Left renal pelvis (tissue), 4 donors: ENCODE measurements around the gene PARD3B. TPM values are rescaled to one million over a fixed set of nuclear protein-coding genes. Genes with fewer than 3 reads are reported as not detected.
"Not testable (repeated sequence)": the region's sequence is repeated elsewhere in the genome, so short reads cannot be mapped to it uniquely, and the experiment has no call there.

Experiments used
- DNase-seq, 4 donors: peaks; one replicate each; pipeline ENCODE4 v3.0.0-alpha.2; 2013; ENCODE audit warnings: low read depth in 4 of 4, low spot score in 3 of 4
- polyA plus RNA-seq, 4 donors: library from polyadenylated mRNA; unstranded; fragments of 120-200 nt; gene quantifications; one replicate each; pipeline ENCODE4 v1.2.1, GENCODE V29; 2013; ENCODE audit not compliant: insufficient read length in 4 of 4

Gene PARD3B
- polyA plus RNA-seq, 4 donors = 22.6 to 39.0 (median 35.4) TPM

DNA sequence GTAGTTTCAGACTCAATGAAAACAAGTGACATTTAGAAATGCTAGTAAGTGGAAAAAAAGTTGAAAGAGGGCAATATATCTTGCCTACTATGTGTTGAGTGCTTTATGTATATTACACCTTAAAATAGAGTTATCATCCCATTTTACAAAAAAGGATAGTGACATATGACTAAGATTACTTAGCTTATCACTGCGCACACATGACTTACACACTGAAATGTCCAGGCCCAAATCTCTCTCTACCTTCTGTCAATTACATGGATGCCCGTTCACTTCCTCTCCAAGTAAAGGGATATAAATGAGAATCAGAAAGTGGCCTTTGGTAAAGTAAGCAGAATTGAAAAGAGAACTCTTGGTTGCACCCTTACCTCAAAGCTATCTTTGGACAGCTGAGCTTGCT lies 3.6 kb upstream of the PARD3B start:
- no peak for DNase-seq

DNA sequence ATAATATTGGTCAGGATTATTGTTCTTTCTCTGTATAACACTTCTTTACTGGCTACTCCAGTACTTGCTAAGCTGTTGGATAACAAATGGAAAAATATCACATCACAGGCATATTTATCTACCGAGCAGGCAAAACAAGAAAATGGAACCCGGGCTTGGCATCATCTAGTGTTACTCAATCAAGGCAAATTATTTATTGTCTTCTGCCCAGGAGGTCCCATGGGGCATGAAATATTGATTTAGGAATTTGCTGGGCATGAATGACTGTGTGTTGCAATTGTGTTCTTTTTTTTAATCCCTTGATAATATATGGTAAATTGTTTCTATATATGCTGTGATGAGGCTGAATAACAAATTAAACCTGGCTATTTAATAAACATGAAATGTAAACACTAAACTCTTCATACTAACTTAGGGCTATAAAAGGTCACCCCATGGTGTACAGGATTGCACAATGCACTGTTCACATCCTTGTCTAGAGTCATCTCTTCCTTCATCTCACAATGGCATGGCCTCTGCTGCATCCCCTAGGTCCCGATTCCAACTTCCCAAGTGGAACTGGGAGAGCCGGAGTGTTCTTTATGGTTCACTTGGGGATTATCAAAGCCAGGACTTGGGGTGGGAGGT lies 2.2 kb upstream of the PARD3B start:
- no peak for DNase-seq

DNA sequence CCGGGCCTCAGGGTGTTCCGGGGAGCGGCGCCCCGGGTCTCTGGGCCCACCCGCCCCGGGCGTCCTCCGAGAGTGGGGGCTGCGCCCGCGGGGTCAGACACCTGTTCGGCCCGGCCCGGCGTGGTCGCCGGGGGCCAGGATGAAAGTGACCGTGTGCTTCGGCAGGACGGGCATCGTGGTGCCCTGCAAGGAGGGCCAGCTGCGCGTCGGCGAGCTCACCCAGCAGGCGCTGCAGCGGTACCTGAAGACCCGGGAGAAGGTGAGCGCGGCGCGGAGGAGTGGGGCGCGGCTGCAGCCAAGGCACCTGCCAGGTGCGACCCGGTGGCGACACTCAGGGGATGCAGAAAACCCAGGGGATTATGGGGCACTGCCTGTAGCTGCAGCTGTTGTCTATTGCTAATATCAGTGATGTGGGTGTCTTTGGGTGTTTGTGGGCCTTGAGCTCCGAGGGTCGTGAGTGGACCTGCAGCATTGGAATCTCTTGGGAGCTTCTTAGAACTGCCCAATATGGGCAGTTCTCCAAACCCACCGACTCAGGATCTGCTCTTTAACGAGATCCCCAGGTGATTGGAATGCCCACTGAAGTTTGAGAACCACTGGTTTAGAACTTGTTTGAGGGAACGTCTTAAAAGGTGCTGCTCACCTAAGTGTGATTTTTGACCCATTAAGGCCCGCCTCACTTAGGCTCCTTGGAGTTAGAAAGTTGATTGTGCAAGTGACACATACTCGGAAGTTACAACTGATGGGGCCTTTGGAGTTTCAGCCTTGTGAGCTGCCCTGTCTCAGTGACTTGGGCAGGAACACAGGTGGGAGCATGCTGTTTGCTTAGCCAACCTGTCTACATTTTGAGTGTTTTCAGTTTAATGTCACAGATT lies 823 bp downstream of the PARD3B start:
- peak in 1 of 4 donors; percentile 22 for DNase-seq

DNA sequence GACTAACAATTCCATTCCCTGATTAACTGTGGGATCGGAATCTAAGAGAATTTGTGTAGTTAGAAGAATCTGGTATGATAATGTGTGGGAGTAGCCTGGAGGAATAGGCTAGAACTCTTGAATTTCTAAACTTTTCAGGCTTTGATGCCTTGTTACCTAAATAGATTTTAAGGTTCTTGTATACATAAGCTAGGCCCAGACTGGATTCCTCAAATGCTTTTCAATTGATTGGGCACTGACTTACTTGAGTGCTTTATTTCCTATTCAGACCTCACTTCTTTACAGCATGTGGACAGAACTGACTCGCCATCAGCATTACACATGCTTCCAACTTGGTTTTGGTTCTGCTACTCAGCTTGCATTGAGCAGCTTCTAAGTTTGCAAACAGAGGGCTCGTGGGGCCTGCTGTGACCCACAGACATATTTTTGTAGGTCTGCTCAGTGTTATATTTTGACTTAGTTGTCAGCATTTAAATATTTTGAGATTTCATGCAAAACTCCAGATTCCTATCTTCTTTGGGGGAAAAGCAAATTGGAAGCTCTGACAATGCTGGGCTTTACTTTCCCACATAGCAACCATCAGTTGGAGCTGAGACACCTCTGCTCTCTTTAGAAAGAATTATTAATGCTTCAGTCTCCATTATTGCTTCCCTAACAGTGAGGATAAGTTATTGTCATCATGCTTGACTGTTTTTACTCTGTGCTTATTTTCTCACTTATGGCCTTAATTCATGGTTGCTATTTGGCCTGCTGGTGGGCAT lies 5.7 kb downstream of the PARD3B start:
- no peak for DNase-seq

DNA sequence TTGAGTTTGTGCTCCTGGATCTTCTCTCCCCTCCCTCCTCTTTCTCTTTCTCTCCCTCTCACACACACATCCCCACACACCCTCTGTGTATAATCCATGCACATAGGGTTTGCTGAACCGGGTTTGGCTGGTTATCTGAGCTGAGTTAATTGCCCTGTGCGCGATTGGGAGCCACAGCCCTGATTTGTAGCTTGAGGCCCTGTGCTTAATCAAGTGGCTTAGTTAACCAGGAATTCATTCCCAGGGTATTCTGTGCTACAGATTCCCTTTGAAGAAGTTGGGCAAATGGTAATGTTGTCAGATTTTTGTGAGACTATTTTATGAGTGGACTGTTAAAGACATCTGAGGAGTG lies 6.2 kb downstream of the PARD3B start:
- DNase-seq = no peak

DNA sequence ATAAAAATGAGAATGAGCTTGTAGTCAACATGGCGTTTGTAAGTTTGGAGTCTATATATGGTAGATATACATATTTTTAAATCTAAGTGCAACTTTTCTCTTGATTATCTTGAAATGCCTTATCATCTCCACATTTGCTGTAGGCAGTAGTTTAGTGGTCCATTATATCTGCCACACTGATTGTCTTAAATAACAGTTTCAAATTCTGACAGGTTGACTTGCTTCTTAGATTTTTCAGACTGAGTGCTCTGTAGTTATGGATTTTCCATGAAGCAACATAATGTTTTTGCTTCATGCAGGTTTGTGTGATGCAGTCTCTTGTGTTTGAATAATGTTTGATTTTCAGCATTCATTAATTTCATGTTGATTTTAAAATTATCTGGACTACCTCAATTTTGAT lies 12.3 kb downstream of the PARD3B start:
- no peak for DNase-seq

DNA sequence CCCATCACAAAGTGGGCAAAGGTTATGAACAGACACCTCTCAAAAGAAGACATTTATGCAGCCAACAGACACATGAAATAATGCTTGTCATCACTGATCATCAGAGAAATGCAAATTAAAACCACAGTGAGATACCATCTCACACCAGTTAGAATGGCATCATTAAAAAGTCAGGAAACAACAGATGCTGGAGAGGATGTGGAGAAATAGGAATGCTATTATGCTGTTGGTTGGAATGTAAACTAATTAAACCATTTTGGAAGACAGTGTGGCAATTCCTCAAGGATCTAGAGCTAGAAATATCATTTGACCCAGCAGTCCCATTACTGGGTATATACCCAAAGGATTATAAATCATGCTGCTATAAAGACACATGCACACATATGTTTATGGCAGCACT lies 14.1 kb downstream of the PARD3B start:
- not testable (repeated sequence) for DNase-seq

DNA sequence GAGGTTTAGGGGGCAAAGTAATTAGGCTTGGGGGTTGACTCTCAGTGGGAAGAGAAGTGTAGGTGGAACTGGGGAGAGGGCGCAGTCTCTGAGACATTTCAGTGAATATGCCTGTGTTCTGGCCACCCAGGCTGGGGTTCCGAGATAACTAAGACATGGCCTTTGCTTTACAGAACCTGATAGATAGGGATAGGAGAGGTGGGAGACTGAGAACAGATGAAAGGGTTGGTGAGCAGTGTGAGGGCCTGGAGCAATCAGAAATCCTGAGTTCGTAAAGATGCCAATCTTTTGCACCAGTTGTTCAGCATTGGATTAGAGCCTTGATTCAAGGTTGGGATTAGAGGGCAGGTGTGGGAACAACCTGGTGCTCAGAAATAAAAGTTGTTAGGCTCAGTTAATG lies 15.6 kb downstream of the PARD3B start:
- no peak for DNase-seq

DNA sequence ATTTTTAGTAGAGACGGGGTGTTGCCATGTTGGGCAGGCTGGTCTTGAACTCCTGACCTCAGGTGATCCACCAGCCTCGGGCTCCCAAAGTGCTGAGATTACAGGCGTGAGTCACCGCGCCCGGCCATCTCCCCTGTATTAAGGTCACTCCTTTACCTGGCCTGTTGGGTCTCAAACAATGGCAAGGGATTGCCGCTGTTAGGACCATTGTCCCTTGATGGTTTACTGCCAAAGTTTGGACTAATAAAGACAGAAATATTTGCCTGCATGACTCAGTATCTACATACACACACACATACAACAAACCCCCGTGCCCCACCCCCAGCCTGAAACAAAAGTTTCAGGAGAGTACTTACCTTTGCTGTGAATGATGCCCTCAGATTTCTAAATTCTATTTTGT lies 16.5 kb downstream of the PARD3B start:
- no peak for DNase-seq

DNA sequence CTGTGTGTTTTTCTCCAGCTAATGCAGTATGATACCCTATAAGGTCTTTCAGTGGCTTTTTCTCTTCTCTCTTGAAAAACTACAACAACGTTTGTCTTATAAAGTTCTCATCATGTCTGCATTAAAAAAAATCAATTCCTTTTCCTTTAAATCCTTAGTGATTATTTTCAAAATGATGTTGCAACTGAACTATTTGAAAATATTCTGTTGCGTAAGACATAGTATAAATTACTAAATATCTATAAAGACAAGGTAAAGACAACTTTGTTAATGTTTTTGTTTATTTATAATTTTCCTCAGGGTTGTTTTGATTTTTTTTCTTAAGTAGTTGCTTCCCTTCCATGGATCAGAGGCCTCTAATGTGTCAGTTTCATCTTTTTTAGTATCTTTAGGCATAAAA lies 21.2 kb downstream of the PARD3B start:
- no peak for DNase-seq

DNA sequence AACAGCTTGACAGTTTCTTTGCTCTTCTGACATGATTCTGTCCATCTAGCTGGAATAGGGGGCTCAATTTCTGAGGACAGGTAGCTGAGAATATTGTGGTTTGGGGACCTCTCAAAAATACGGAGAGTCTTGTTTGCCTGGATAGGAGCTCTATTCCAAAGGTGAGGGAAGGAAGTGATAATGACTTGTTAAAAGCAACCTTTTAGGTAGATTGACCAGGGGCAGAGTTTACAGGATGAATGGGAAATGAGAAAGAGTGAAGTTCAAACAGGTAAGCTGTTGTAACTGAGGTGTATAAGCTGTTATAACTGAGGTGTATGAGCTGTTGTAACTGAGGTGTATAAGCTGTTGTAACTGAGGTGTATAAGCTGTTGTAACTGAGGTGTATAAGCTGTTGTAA lies 25.1 kb downstream of the PARD3B start:
- DNase-seq = no peak

DNA sequence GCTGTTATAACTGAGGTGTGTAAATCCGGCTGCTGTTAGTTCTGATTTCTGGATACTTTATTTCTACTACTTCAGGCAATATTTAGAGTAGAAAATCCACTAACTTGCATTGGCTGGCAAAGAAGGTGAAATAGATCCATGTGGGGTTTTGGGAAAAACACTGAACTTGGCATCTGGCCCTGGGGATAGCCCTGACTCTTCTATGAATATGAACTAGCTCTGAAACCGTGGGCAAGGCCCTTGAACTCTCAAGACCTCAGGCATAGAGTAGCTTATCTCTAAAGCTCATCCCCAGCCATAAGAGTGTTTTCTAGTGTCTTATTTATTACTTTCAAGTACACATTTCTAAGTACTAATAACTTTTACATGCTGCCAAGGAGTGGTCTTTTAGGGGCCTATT lies 25.8 kb downstream of the PARD3B start:
- DNase-seq = no peak

DNA sequence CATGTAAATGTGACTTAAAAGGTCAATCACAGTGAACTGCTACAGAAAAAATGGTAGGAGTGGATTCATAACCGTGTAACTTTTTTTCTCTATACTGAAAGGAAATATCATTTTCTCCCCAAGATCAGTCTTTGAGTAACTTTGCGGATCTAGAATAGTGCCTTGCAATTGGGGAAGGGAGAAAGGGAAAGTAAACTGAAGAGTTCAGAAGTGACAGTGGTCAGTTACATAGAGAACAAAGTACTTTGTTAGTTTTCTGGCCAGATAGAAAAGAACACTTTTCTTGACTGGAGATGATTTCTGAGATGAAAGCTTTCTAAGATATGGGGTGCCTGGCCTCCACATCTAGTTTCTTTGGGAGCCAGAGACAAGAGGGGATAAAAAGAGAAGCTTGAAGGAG lies 26.6 kb downstream of the PARD3B start:
- DNase-seq = no peak

DNA sequence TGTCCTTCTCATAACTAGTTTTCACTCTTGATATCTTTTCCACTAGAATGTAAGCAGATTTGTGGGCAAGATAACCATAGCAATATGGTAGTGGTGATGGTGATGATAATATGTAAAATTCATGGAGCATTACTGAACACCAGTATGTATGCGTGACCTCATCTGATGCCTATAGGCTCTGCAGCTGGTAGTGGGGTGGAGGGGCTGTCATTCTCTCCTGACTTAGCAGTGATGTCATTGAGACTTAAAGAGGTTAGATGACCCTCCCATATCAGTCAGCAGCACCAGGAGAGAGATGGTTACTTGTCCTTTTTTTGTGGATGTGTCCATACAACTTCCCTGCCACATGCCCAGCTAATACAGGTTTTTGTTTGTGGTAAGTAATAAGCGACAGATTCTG lies 27.9 kb downstream of the PARD3B start:
- no peak for DNase-seq

DNA sequence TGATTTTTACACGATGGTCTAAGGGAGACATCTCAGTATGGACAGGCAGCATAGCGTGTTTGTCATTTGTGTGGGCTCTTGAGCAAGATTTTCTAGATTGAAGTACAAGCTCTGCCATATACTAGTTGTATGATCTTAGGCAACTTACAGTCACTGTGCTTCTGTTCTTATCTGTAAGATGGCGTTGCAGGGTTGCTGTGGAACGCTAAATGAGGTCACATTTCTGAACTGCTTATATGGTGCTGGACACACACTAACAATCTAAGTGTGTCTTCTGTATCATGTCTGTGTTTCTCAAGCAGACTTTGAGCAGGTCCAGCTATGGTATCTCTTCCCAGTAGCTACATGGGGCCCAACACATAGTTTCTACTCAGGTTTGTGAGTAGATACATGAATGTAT lies 29.2 kb downstream of the PARD3B start:
- DNase-seq = no peak

DNA sequence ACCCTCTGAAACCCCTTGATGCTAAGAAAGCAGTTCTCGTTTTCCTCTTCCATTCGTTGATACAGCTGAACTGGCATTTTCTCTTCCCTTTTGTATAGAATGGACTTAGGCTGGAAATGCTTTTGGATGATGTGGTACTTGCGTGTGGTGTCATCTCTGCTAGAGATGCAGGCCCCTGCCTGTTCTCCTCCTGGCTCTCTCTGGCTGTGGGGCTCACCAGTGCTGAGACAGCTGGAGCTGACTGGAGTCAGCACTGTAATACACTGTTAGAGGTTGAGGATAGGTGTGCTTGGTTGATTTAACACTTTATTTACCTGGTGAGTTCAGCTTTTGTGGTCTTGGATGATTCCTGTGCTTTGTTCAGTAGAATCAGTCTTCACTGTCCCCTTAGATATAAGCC lies 30.2 kb downstream of the PARD3B start:
- no peak for DNase-seq

DNA sequence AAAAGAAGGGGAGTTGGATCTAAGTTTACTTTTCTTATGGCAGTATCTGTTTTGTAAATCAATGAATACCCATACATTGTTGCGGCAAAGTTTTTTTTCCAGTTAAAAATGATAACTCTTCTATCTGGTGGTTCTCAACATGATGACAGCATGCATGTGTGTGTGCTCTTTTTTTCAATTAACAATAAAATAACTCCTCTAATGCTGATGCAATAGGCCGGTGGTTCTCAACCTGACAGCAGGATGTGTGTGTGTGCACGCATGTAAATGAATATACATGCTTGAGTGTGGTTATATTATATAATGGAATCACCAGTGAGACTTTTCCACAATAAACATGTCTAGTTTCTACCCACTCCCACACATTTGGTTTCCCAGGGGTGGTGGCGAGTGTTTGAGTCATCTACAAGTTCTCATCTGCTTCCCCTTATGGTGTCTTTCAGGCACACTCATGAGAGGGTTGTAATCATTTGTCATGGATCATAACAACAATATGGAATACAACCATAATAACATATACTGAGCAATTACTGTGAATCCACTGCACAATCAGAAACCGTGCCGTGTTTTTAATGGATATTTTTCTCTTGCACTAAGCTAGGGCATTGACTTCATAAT lies 31.2 kb downstream of the PARD3B start:
- DNase-seq = no peak

DNA sequence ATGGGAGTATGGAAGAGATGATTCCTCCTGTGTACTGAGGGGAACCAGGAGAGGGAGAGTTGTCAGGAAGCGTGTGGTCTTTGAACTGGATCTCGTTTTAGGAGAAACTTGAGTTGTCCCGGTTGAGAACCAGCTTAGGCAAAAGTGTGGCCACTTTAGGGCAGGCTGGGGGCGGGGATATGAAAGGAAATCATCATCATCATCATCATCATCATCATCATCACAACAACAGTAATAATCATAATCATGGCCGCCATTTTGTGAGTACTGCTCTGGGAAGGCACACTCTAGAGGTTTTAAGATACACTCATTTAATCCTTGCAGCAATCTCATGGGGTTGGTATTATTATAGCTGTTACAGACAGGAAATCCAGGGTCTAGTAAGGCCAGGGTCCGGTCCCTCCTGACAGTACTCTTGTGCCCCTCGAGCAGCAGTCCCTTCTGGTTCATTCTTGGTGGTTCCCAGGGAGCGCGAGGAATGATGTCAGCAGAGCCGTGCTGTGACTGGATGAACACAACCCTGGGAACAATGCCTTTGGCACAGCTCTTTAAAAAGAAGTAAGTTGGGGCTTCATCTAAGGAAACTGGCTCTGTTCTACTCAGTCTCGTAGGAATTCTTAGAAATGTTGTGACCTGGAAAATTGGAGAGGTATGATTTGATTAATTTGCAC lies 33.8 kb downstream of the PARD3B start:
- no peak for DNase-seq

DNA sequence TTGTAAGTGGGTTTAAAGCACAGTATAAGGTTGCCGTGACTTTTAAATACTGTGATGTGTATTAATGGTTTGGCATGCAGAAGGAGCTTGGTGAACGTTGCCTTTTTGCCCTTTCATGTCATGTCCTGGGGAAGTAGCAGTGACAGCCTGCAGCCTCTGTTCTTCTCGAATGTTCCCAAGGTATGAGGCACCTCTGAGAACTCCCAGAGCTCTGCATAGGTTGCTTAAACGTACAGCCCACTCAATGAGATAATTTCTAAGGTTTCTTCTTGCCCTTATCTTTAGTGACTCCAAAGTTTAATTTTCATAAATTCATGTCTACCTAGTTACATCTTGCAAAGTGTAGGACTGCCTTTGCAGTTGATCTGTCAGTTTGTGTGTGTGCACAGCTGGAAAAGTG lies 36.7 kb downstream of the PARD3B start:
- DNase-seq = no peak

DNA sequence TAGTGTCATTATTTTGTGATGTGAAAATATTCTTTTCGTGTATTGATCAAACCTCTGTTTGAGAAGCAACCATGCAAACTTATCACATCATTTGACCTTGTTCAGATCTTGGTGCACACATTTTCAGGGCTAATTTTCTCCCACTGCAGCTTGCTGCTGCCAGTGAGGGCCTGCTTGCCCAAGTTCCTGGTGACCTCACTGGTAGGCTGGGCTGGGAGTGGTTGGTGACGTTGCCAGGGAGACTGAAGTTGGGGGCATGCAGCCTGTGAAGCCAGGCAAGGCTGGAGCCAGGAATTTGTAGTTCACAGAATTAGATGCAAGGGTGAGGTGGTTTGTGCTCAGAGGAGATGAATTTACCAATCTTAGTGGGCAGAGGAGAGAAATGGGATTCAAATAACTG lies 38.5 kb downstream of the PARD3B start:
- no peak for DNase-seq

DNA sequence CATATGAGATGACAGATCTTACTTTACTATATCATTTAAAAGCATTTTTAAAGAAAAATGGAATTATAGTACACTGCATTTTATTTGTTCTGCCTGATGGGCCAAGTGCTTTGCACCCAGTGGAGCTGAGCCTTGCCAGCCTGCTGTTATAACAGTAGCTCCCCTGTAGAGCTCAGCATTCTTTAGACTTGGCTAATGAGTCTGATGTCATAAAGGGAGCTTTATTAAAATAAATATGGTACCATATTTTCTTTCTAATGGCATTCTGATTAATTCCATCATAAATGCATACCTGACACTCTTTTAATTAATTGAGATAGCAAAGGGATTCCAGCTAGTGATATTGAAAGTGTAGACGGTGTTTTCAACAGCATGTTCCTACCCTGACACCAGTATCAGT lies 40.7 kb downstream of the PARD3B start:
- DNase-seq = no peak
